Measurements from ENCODE around the gene IL10. TPM values are rescaled to one million over a fixed set of nuclear protein-coding genes. Genes with fewer than 3 reads are reported as not detected.

IL10 gene
- polyA plus RNA-seq, 1 of the 3 experiments (the other 2 are of a cell fraction): not detected

GRCh38 chr1:206792939-206793607 is 20.8 kb upstream of the IL10 start:
- Histone ChIP-seq H3K4me1 (ENCODE audit: control insufficient read depth in 1 of 2, insufficient read depth in 2 of 2, low read depth in 1 of 2, low read length in 1 of 2) (no peaks in the 10 kb centered on the region), H3K9me3 (no peaks in the 10 kb centered on the region), H3K9ac (no peak overlapping the region), H2AFZ (ENCODE audit: low read depth) (no peak overlapping the region), H4K20me1 (ENCODE audit: insufficient read depth) (no peaks in the 10 kb centered on the region), H3K9me2 (no peaks in the 10 kb centered on the region), H3K27me3 (ENCODE audit: insufficient read depth) (no peaks in the 10 kb centered on the region), H3K36me3 (replicated peaks in 1 of 2; ENCODE audit: control insufficient read depth in 1 of 2, insufficient read depth in 2 of 2, low read length in 1 of 2) (no peaks in the 10 kb centered on the region), H3K27ac (ENCODE audit: low read depth in 2 of 2, low read length in 1 of 2) (no peak overlapping the region), H3F3A (replicated peaks; ENCODE audit: insufficient read depth) (peaks cover 2% of the 10 kb centered on the region), H3K79me2 (ENCODE audit: insufficient read depth) (no peaks in the 10 kb centered on the region), H3K4me3 (ENCODE audit: low read depth in 2 of 2, low read length in 1 of 2) (no peak overlapping the region), H3K4me2 (no peak overlapping the region)
- WGBS (ENCODE audit: low lambda C conversion rate): 78% methylated on average over 16 of the region's 16 CpGs
- no peak for DNase-seq
- POLR2A ChIA-PET: no interaction called here
- CTCF ChIA-PET: no interaction called here
- TF ChIP-seq RCOR1 (IDR thresholded peaks at IDR 0.05; ENCODE audit: low read length): no peak
- TF ChIP-seq, protein P1, sequence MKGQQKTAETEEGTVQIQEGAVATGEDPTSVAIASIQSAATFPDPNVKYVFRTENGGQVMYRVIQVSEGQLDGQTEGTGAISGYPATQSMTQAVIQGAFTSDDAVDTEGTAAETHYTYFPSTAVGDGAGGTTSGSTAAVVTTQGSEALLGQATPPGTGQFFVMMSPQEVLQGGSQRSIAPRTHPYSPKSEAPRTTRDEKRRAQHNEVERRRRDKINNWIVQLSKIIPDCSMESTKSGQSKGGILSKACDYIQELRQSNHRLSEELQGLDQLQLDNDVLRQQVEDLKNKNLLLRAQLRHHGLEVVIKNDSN (IDR thresholded peaks at IDR 0.05; ENCODE audit: borderline replicate concordance, low read depth): no peak
- TF ChIP-seq SIN3A (IDR thresholded peaks at IDR 0.05; ENCODE audit: borderline replicate concordance, low read depth, low read length): no peak
- TF ChIP-seq, protein P2, sequence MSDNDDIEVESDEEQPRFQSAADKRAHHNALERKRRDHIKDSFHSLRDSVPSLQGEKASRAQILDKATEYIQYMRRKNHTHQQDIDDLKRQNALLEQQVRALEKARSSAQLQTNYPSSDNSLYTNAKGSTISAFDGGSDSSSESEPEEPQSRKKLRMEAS (IDR thresholded peaks at IDR 0.05; ENCODE audit: low read depth): no peak
- TF ChIP-seq YY1 (IDR thresholded peaks at IDR 0.05; ENCODE audit: low read depth): no peak
- TF ChIP-seq, protein P3, sequence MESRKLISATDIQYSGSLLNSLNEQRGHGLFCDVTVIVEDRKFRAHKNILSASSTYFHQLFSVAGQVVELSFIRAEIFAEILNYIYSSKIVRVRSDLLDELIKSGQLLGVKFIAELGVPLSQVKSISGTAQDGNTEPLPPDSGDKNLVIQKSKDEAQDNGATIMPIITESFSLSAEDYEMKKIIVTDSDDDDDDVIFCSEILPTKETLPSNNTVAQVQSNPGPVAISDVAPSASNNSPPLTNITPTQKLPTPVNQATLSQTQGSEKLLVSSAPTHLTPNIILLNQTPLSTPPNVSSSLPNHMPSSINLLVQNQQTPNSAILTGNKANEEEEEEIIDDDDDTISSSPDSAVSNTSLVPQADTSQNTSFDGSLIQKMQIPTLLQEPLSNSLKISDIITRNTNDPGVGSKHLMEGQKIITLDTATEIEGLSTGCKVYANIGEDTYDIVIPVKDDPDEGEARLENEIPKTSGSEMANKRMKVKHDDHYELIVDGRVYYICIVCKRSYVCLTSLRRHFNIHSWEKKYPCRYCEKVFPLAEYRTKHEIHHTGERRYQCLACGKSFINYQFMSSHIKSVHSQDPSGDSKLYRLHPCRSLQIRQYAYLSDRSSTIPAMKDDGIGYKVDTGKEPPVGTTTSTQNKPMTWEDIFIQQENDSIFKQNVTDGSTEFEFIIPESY (IDR thresholded peaks at IDR 0.05; ENCODE audit: borderline replicate concordance, low read depth): no peak
- TF ChIP-seq FOXM1 (IDR thresholded peaks at IDR 0.05; ENCODE audit: low read depth): no peak
- no peak for TF ChIP-seq TAF1 (IDR thresholded peaks at IDR 0.05; ENCODE audit: borderline replicate concordance, low read depth, low read length)
- no peak for TF ChIP-seq MXI1 (IDR thresholded peaks at IDR 0.05; ENCODE audit: low read depth, low read length)
- TF ChIP-seq CHD2 (IDR thresholded peaks at IDR 0.05; ENCODE audit: low read length, partially characterized antibody): no peak
- TF ChIP-seq, protein P4, sequence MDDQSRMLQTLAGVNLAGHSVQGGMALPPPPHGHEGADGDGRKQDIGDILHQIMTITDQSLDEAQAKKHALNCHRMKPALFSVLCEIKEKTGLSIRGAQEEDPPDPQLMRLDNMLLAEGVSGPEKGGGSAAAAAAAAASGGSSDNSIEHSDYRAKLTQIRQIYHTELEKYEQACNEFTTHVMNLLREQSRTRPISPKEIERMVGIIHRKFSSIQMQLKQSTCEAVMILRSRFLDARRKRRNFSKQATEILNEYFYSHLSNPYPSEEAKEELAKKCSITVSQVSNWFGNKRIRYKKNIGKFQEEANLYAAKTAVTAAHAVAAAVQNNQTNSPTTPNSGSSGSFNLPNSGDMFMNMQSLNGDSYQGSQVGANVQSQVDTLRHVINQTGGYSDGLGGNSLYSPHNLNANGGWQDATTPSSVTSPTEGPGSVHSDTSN (IDR thresholded peaks at IDR 0.05): no peak
- TF ChIP-seq, protein P5, sequence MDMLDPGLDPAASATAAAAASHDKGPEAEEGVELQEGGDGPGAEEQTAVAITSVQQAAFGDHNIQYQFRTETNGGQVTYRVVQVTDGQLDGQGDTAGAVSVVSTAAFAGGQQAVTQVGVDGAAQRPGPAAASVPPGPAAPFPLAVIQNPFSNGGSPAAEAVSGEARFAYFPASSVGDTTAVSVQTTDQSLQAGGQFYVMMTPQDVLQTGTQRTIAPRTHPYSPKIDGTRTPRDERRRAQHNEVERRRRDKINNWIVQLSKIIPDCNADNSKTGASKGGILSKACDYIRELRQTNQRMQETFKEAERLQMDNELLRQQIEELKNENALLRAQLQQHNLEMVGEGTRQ (IDR thresholded peaks at IDR 0.05; ENCODE audit: borderline replicate concordance, low read depth, low read length): no peak
- no peak for TF ChIP-seq MEF2A (IDR thresholded peaks at IDR 0.05; ENCODE audit: borderline replicate concordance, low read depth)
- TF ChIP-seq CTCF (IDR thresholded peaks at IDR 0.05): no peak
- TF ChIP-seq GABPA (IDR thresholded peaks at IDR 0.05; ENCODE audit: low read depth): no peak
- no peak for TF ChIP-seq RFX5 (IDR thresholded peaks at IDR 0.05; ENCODE audit: low read length)
- no peak for TF ChIP-seq ELF1 (IDR thresholded peaks at IDR 0.05)
- no peak for TF ChIP-seq SMC3 (IDR thresholded peaks at IDR 0.05; ENCODE audit: low read depth, low read length)
- no peak for TF ChIP-seq GATA2 (CRISPR knock-in tag; IDR thresholded peaks at IDR 0.05)
- TF ChIP-seq JUND (IDR thresholded peaks at IDR 0.05): no peak
